Fibroblast of skin of right biceps (primary cell): Measurements from ENCODE around the gene DCDC2.
A peak's percentile ranks its signal among the peaks of the same experiment; 100 is the strongest.
"Not testable (repeated sequence)": the region's sequence is repeated elsewhere in the genome, so short reads cannot be mapped to it uniquely, and the experiment has no call there.

Source experiments
- DNase-seq: peaks from one replicate; pipeline ENCODE4 v3.0.0-alpha.2; 2013

The DCDC2 gene

DNA sequence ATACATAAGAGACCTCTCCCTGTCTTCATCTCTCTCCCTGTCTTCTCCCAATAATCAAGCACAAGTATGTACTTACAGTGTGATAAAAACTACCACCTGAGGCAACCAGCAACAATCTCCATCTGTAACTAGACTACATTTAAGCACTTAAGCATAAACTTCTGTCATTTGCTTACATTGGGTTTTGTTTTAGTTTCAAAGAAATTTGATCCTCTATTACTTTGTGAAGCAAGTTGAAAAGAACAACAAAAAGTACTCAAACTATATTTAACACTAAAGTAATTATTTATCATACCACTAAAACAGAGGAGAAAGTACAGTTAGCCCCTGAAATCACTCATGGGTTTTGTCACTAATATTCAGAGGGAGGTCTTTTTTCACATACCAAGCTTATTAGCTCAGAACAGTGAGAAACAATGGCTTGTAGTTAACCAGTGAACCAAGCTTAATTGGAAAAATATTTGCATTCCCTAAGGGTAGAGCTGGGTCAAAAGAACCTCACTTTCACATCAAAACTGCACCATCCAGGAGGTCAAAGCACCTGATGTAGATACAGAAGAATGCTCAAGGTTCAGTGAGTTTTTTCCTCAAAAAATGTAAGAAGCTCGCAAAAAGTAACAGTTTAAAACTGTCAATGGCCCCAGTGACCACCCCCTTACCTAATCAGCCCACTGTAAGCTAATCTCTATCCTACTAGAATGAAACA is 34.1 kb downstream of the DCDC2 start:
- DNase-seq = no peak

DNA sequence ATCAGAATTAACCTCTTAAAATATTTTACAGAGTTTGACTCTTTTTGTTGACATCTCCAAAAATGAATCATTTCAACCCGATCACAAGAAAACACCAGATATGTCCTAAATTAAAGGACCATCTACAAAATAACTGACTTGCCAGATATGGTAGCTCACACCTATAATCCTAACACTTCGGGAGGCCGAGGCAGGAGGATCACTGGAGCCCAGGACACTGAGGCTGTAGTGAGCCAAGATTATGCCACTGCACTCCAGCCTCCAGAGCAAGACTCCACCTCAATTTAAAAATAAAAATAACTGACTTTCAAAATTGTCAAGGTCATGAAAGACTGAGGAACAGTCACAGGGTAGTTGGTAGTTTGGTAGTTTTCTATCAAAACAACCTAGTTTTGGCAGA is 34.9 kb downstream of the DCDC2 start:
- DNase-seq = no peak

DNA sequence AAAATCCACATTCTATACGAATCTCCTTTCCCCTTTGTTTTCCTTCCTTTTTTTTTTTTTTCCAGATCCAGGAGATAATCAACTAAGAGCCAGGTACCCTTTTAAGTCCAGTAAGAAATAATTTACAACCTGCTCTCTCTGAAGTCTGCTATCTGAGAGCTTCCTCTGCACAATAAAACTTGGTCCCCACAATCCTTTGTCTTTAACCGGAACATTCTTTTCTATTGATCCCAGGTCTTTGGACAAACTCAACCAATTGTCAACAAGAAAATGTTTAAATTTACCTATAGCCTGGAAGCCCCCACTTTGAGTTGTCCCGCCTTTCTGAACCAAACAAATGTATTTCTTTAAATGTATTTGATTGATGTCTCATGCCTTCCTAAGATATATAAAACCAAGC is 35.4 kb downstream of the DCDC2 start:
- not testable (repeated sequence) for DNase-seq

DNA sequence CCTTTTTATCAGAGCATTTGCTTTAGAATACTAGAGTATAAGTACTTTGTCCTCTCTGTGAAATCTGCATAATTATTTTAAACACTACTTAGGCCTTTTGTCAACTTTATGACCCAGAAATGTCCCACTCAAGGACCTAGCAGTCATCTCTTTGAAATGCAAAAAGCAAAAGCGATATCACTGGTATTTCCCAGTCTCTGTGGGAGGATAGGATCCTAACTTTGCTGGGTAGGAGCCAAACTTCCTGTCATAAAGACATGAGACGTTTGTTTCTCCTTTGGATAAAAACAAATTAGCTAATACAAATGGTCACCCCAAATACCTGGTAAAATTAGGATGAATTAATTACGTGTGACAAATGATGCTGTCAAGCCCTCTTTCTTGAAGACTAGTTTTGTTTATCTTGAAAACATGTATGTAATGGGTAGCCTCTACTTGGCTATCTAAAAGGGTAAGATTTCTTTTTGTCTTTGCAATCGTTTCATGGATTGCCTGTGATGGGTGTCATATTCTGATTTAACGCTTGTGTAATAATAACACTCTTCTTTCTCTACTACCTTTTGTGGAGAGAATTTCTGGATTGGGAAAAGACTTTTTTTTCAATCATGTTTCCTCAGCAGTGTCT is 36.2 kb downstream of the DCDC2 start:
- no peak for DNase-seq

DNA sequence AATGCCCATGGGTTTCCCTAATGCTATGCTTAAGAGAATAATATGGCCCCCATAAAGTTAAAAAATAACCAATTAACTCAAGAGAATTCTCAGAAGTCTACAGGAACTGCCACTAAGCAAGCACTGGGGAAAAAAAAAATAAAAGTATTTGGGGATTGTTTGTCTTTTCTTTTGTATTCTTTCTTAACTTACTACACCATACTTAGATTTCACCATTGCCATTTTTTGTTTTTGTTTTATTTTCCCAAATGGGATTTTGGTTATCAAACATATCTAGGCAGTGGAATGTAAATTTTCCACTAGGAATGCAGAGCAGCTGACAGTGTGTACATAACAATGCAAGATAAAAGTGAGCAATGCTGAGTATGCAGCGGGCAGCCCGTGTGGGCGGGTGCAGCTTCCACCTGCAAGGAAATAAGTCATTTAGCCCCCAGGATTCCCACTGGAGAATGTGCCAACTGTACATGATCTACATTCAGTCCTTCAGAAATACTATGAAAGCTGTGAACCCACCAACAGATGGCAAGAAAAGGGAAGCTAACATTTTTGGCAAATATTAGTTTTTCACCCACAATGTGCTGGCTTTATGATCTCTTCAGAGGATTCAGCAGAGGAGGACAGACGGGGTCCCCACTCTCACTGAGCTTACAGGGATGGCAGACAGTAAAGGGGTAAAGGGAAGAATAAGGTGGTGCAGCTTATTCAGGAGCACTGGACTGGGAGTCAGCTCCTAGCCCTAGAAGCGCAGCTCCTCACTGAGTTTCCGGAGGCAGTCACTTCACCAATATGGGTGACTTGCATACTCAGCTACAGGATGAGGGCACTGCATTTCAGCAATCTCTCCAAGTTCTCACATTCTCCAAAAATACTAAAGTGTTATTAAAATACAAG is 44.4 kb downstream of the DCDC2 start:
- peak; percentile 6 for DNase-seq

DNA sequence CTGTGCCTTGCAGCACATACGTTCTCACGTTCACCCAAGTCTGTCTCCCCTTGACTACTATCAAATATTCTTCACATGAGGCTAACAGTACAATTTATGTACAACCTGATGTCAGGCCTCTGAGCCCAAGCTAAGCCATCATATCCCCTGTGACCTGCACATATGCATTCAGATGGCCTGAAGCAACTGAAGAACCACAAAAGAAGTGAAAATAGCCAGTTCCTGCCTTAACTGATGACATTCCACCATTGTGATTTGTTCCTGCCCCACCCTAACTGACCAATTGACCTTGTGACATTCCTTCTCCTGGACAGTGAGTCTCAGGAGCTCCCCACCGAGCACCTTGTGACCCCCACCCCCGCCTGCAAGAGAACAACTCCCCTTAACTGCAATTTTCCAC is 46.1 kb downstream of the DCDC2 start:
- DNase-seq = not testable (repeated sequence)

DNA sequence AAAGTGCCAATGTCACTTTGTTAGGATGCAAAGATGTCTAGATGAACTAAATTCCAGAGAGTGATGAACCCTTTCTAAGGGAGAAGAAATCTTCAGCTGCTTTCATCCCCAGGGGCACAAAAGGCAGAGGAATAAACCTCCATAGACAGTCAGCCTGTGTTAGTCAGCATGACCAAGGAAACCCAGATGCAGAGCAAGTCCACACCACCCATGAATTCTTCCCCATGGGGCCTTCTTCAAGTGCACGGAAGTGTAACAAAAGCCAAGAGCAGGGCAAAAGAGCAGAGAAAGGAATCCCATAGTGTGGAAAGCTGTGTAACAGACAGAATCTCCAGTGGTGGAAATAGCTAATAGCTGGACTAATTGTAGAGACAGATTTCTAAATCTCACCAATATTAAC is 50.0 kb downstream of the DCDC2 start:
- DNase-seq = no peak

DNA sequence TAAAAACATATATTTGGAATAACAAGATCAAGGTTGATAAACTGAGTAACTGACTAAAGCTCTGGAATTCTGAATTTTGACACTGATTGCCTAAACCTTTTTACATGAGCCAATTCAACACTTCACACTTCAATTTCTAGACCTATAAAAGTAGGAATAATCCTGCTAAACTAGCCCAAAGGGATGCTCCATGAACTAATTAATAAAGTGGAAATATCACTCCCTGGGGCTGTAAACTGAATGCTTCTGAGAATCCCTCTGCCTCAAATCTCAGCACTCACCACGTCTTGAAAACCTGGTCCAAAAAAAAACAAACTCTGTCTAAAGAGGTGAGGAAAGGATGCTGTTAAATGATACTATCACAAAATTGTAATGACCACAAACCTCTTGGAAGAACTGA is 50.9 kb downstream of the DCDC2 start:
- DNase-seq = no peak

DNA sequence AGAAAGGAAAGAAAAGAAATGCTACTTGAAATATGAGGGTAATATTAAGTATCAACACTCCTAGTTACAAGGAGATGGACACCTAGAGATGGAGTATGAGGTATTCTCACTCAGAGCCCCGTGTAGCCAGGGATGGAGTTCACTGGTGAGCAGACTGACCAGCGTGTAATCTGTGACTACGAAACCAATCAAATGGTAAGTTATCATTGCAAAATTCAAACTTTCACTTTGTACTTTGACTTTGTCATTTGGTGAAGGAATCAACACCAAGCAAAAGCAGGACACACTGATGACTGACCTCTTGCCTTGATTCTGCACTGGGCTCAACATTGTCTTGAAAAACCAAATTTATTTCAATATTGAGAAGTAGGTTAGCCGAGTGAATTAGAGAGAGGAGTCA is 51.8 kb downstream of the DCDC2 start:
- no peak for DNase-seq

DNA sequence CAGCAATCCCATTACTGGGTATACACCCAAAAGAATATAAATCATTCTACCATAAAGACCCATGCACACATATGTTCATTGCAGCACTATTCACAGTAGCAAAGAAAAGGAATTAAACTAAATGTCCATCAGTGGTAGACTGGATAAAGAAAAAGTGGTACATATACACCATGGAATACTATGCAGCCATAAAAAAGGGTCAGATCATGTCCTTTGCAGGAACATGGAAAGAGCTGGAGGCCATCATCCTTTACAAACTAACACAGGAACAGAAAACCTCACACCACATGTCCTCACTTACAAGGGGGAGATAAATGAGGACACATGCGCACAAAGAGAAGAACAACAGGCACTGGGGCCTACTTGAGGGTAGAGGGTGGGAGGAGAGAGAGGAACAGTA is 60.9 kb downstream of the DCDC2 start:
- no peak for DNase-seq

DNA sequence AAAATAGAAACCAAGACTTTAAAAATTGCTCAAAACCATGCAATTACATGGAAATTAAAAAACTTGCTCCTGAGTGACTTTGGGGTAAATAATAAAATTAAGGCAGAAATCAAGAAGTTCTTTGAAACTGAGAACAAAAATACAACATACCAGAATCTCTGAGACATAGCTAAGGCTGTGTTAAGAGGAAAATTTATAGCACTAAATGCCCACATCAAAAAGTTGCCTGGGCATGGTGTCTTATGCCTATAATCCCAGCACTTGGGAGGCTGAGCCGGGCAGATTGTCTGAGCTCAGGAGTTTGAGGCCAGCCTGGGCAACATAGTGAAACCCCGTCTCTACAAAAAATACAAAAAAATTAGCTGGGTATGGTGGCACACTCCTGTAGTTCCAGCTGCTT is 64.0 kb downstream of the DCDC2 start:
- DNase-seq = not testable (repeated sequence)

DNA sequence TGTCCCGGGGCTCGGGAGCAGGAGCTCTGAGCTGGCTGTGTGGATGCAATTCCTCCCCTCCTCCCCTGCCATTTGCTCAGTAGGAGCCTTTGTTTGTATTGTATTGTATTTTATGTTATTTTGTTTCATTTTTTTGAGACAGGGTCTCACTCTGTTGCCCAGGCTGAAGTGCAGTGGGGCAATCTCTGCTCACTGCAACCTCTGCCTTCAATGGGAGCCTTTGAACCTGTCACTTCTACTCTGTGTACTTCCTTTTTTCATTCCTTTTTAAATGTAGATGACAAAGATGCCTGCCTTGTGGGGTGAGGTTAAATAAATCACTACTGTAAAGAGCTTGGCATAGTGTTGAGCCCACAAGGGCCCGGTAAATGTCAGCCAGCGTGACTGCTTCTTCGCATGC is 70.6 kb downstream of the DCDC2 start:
- no peak for DNase-seq

DNA sequence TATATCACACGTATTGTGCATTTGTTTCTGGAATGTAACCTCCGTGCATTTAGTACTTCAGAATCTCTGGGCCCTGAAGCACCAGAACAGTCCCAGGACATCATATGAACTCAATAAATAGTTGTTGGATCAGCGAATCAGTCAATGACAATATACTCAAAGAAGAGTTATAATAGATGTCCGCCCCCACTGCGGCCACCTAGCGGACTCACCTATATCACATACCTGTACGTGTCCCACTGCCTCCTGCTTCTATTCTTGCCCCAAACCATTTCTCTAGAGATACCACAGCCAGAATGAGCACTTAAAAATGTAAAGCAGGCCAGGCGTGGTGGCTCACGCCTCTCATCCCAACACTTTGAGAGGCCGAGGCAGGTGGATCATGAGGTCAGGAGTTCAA is 73.9 kb downstream of the DCDC2 start:
- no peak for DNase-seq

DNA sequence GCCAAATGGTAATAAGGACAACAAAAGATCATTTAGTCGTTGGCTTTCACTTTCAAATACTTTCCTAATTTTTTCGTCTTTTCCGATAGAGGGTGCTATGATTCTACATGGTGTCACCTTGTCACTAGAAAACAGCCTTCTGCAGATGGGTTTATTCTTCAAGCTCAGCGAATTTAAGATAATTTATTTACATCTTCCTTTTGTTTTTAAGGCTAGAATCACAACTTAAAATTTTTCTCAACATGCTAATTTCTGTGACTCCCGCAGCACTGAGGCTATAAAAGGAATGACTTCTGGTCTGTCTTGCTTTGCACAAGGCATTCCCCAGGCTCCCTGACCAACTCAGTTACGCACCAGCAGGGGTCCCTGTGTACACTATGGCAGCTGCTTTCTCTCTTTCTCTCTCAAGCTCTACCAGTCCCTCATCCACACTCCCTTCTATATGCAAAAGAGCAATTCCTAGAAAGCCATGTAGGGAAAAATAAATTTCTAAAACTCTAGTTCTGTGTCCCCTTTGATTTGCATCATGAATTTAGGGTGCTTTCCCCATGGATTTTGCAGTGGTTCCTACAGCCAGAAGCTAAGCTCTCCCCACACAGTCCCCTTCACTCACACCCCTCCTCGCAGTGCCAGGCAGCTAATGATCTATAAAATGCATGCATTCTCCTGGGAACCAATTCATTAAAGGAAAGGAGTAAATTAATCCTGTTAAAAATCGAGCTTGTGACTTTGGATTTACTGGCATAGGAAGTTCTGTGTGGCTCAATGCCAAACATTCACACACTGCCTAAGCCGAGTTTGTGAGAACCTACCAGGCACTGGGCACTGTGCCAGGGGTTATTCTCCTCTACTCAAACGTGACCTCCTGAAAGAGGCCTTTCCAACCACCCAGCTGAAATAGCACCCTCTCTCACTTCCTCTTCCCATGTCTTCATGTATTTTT is 74.5 kb downstream of the DCDC2 start:
- DNase-seq = peak; percentile 39

DNA sequence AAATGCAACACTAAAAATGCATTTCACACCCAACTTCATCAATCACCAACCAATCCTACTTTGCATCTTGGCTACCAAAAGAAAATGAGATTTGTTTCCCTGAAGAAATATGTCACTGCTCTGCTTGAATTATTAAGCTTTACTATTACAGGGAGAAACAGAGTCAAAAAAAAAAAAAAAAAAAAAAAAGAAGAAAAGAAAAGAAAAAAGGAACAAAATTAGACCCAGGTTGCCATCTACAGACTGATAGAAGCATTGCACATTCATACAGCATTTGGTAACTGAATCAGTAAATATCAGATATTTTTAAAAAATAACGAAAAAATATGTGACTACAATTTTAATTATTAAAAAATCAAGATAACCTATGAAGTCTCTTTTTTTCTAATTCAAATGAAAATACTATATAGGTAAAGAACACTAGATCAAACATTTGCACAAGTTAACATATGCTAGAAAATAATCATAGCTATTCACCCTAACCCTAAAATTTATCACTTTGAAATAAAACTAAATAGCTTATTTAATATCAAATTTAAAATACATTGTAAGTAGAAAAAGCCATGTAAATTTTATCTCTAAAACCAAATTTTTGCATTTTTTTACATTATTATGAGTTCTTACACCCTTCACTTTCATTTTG is 83.3 kb downstream of the DCDC2 start:
- no peak for DNase-seq

DNA sequence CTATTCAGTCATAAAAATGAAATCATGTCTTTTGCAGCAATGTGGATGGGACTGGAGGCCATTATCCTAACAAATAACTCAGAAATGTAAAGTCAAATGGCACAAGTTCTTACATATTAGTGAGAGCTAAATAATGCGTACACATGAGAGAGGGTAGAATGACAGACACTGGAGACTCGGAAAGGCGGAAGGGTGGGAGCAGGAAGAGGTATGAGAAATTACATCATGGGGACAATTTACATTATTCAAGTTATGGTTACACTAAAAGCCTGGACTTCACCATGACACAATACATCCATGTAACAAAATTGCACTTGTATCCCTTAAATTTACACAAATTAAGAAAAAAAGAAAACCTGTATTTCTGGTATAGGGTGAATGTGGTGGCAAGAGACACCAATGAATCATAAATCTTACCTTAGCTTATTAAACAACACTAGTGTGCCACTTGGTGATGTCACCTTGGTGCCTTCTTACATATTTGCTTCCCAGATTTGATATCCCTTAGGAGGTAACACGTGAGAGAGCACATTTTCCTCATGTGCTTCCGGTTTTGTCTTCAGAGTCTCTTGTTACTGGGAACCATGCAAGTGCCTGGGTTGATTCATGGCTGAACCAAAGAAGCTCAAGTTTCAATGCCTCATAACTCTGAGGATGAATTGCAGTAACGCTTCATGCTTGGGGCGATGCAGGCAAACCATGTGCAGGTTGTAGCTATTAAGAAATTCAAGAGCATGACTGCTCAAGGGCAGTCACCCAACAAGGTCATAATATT is 84.6 kb downstream of the DCDC2 start:
- no peak for DNase-seq

DNA sequence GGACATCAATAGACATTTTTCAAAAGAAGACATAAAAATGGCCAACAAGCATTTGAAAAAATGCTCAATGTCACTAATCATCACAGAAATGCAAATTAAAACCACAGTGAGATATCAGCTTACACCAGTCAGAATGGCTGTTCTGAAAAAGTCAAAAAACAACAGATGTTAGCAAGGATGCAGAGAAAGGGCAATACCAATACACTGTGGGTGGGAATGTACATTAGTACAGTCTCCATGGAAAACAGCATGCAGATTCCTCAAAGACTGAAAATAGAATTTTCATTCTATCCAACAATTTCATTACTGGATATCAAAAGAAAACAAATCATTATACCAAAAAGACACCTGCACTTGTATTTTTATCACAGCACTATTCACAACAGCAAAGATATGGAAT is 85.3 kb downstream of the DCDC2 start:
- no peak for DNase-seq

DNA sequence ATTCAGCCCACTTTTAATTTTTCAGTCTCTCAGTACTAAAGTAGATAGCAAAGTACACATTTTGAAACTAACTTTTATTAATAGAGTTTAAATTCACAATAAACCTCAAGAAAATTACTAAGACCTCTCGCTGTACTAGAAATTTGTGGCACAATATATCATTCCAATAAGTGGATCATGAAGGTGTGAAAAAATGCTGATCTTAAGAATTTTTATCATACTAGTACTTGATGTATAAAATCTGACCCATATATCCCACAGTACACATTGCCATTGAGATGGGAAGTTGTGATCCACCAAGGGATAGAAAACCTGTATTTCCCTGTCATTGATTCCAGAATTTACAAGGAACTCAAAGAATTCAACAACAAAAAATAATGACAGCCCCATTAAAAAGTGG is 85.7 kb downstream of the DCDC2 start:
- DNase-seq = no peak

DNA sequence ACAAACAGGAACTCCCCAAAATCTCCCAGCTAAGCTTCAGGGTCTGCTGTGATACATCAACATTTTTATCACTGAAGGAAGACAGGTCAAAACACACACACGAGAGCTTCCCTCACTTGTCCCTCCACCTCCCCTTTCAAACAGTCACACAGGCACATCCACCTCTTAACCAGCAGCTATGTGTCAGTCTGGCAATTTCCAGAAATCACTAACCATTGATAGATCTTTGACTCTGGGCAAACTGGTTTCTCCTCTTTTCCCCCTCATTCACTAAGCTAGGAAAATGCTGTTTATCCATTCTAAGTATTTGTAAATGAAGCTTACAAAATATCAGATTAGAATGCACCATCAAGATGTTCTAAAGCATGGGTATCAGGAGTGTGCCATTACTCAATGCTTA is 87.8 kb downstream of the DCDC2 start:
- no peak for DNase-seq

DNA sequence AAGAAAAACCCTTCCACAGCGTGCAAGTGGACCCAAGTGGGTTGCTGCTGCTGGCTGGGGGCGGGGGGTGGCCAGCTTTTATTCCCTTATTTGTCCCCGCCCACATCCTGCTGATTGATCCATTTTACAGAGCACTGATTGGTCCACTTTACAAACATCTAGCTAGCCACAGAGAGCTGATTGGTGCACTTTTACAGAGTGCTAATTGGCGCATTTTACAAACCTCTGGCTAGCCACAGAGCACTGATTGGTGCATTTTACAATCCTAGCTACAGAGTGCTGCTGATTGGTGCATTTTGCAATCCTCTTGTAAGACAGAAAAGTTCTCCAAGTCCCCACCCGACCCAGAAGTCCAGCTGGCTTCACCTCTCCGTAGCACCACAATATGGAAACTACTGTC is 99.6 kb downstream of the DCDC2 start:
- not testable (repeated sequence) for DNase-seq

DNA sequence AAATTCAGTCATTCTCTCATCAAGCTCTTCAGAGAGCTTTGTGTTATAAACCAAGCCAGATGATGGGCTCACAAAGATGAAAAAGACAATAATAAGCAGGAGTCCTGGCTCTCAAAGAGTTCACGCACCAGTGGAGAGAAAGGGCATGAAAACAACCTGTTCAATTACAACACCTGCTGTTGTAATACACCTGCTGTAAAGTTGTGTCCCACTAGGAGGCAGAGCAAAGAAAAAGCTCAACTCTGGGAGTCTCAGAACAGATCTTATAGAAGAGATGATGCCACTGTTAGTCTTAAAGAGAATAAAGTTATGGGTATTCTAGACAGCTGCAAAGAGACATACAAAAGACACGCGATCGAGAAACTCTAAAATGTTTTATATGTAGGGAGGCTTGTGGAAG is 100.6 kb downstream of the DCDC2 start:
- no peak for DNase-seq

DNA sequence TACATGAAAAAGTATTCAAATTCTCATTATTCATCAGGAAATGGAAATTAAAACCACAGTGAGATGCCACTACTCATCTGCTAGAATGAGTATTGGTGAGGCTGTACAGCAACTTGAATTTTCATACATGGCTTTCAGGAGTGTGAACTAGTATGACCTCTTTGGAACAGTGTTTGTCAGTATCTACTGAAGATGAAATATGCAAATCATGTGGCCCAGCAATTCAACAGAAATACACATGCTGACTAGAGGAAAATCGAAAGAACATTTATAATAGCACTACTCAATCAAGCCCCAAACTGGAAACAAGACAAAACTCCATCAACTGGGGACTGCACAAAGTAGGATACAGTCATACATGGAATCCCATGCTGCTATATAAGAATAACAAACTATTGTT is 102.2 kb downstream of the DCDC2 start:
- DNase-seq = no peak
